HepG2 (cell line): ENCODE measurements around the gene MIDN. TPM values are rescaled to one million over a fixed set of nuclear protein-coding genes. Genes with fewer than 3 reads are reported as not detected.

ENCODE experiments used
- ATAC-seq: fragments of 200-7000 bp; cut with Tn5 transposase; 3 replicates; pipeline ENCODE4 v1.9.1; 2020; ENCODE audit warnings: mild to moderate bottlenecking, moderate library complexity
- BruUV-seq: library from RNA; stranded (reverse); fragments of 400-500 nt; replicated peaks from 2 replicates; lab custom pipeline; 2021; lab: Mats Ljungman, UMichigan
- CTCF ChIA-PET: fragments of 300-600 bp; formaldehyde crosslinking; extraction: SDS; loops from one replicate; lab custom pipeline; 2021; ENCODE audit warnings: low total read pairs, inconsistent platforms, low intra/inter-chr PET ratio; lab: Yijun Ruan, JAX
- POLR2A ChIA-PET: fragments of 350-600 bp; sonication (Branson Sonifier 250); formaldehyde crosslinking; loops from one replicate; lab custom pipeline; 2020; ENCODE audit warnings: antibody characterized with exemption, inconsistent platforms; lab: Yijun Ruan, JAX
- DNase-seq: peaks from one replicate; pipeline ENCODE4 v3.0.0-alpha.2; 2015; ENCODE audit warnings: low spot score
- FAIRE-seq: peaks from 3 replicates; lab custom pipeline; 2011; peaks lifted over from hg19 to GRCh38; lab: Jason Lieb, UNC
- H2AFZ ChIP-seq: one replicate; pipeline ENCODE4 v1.6.1; 2011; ENCODE audit warnings: low read length, inconsistent platforms
- H3K27ac ChIP-seq: fragments of 300-600 bp; 3 replicates; pipeline ENCODE4 v1.8.0; 2011; ENCODE audit warnings: mixed run types, mild to moderate bottlenecking, mixed read lengths, low read length, inconsistent platforms; ENCODE audit not compliant: insufficient read depth; ENCODE audit errors: extremely low read length
- H3K27me3 ChIP-seq, 2 experiments: fragments of 200-600 bp in 1 of 2; 2 replicates in 1 of 2; 3 replicates in 1 of 2; pipeline versions ENCODE4 v1.6.0 to v1.8.0; 2011; ENCODE audit warnings: low read length in 2 of 2, mild to moderate bottlenecking in 2 of 2, moderate library complexity in 2 of 2, inconsistent platforms in 1 of 2; ENCODE audit not compliant: insufficient read depth in 2 of 2, control insufficient read depth in 1 of 2
- H3K36me3 ChIP-seq, 2 experiments: fragments of 200-600 bp in 1 of 2; replicated peaks in 1 of 2; 2 replicates in 1 of 2; 3 replicates in 1 of 2; pipeline versions ENCODE4 v1.5.1 to v1.8.0; 2011; ENCODE audit warnings: low read length in 2 of 2, inconsistent platforms in 1 of 2; ENCODE audit not compliant: insufficient read depth in 2 of 2, control insufficient read depth in 1 of 2
- H3K4me1 ChIP-seq: 2 replicates; pipeline ENCODE4 v1.5.1; 2012; ENCODE audit warnings: low read length, inconsistent platforms; ENCODE audit not compliant: insufficient read depth
- H3K4me2 ChIP-seq: 2 replicates; pipeline ENCODE4 v1.6.0; 2011; ENCODE audit warnings: low read depth, low read length, inconsistent platforms
- H3K4me3 ChIP-seq, 3 experiments: fragments of 200-600 bp in 1 of 3; sonication (generic), shearing (Covaris generic) in 1 of 3; replicated peaks in 1 of 3; 2 replicates each; pipeline ENCODE4 v1.5.1; 2011 to 2016; ENCODE audit warnings: low read length in 3 of 3, inconsistent platforms in 2 of 3, low read depth in 2 of 3, mild to moderate bottlenecking in 2 of 3, control low read depth in 1 of 3, mixed read lengths in 1 of 3; ENCODE audit not compliant: insufficient read depth in 1 of 3
- H3K79me2 ChIP-seq: one replicate; pipeline ENCODE4 v1.6.1; 2011; ENCODE audit warnings: low read length, inconsistent platforms; ENCODE audit not compliant: insufficient read depth
- H3K9ac ChIP-seq: 2 replicates; pipeline ENCODE4 v1.6.0; 2011; ENCODE audit warnings: mild to moderate bottlenecking, low read depth, low read length, inconsistent platforms; ENCODE audit not compliant: insufficient read depth
- H3K9me3 ChIP-seq: 2 replicates; pipeline ENCODE4 v1.5.1; 2012; ENCODE audit warnings: mild to moderate bottlenecking, low read length
- H4K20me1 ChIP-seq: 2 replicates; pipeline ENCODE4 v1.6.0; 2011; ENCODE audit warnings: inconsistent platforms, mild to moderate bottlenecking, low read length, moderate library complexity; ENCODE audit not compliant: insufficient read depth
- GABPB1 ChIP-seq: IDR thresholded peaks from 2 replicates; pipeline ENCODE4 v1.6.1; 2016; ENCODE audit warnings: mild to moderate bottlenecking, missing genetic modification reagents, moderate library complexity, missing compliant biosample characterization
- HOXA3 ChIP-seq: sonication (generic); formaldehyde crosslinking; IDR thresholded peaks from 2 replicates; pipeline ENCODE4 v1.5.0; 2020; ENCODE audit warnings: missing genetic modification reagents
- MAX ChIP-seq: IDR thresholded peaks from 2 replicates; pipeline ENCODE4 v1.6.1; 2012; ENCODE audit warnings: inconsistent platforms
- MXD1 ChIP-seq: sonication (generic); formaldehyde crosslinking; IDR thresholded peaks from 2 replicates; pipeline ENCODE4 v1.4.0; 2020; ENCODE audit warnings: mild to moderate bottlenecking, missing genetic modification reagents
- MXD3 ChIP-seq: IDR thresholded peaks from 2 replicates; pipeline ENCODE4 v1.6.1; 2016; ENCODE audit warnings: mild to moderate bottlenecking, missing biosample characterization, missing genetic modification reagents
- ZBTB26 ChIP-seq: IDR thresholded peaks from 2 replicates; pipeline ENCODE4 v1.6.1; 2016; ENCODE audit warnings: missing compliant biosample characterization, missing genetic modification reagents, borderline replicate concordance
- WGBS: methylation state at CpG from one replicate; pipeline ENCODE4 v1.1.6; 2017; ENCODE audit warnings: low lambda C conversion rate; 5-methylcytosine and 5-hydroxymethylcytosine counted together
- in situ Hi-C: cut with HindIII; loops from 2 replicates; pipeline ENCODE4 v1.10.0; 2017; ENCODE audit warnings: low pct_unique_long_range_greater_than_20kb; ENCODE audit not compliant: extremely low pct_ligation_motif_present
- intact Hi-C: fragments of 100-400 bp; cut with micrococcal nuclease; formaldehyde crosslinking; loops from one replicate; pipeline ENCODE4 v1.10.0; 2022; ENCODE audit not compliant: unreplicated experiment
- polyA plus RNA-seq, 8 experiments: library from polyadenylated mRNA; depleted of rRNA in 3 of 8; stranded (reverse) in 7 of 8; unstranded in 1 of 8; fragments of >200 nt; fragmentation: Illumina TruSeq in 4 of 8; extraction: Trizol in 4 of 8; gene quantifications; 2 replicates each; pipeline versions ENCODE4 v1.2.1 to v1.2.3, GENCODE V29; 2011 to 2016; ENCODE audit warnings: low read depth in 4 of 8, missing spikeins in 1 of 8, mixed read lengths in 1 of 8; ENCODE audit not compliant: insufficient read depth in 1 of 8
- total RNA-seq, 5 experiments: library from RNA; depleted of rRNA; stranded (reverse); fragments of >200 nt; fragmentation: Illumina TruSeq; extraction: Trizol; gene quantifications; 2 replicates each; pipeline ENCODE4 v1.2.3, GENCODE V29; 2016; ENCODE audit warnings: low read depth in 1 of 5

MIDN gene
- total and polyA plus RNA-seq, 2 of the 13 experiments (the other 11 are each of a cell fraction or from before 2014, with no cell fraction given): 8.4 to 18.0 TPM

GRCh38 chr19:1237027-1237659 lies 11.2 kb upstream of the MIDN start:
- FAIRE-seq: no peak
- Histone ChIP-seq H3K4me2 (peak overlapping the region; percentile 91), H2AFZ (no peak overlapping the region), H3K27me3 (no peaks in the 10 kb centered on the region), H3K4me1 (peaks cover 39% of the 10 kb centered on the region), H3K79me2 (peaks cover 4% of the 10 kb centered on the region), H3K4me3 (peak overlapping the region; percentile 50 to 77 (median 77); a peak in 5 of 6 replicates), H4K20me1 (no peaks in the 10 kb centered on the region), H3K9me3 (no peaks in the 10 kb centered on the region), H3K36me3 (peaks cover 0 to 3% of the 10 kb centered on the region in 2 experiments; a peak in 1 of 5 replicates), H3K27ac (no peak overlapping the region), H3K9ac (peak overlapping the region; percentile 64; the same call in 1 of the 2 replicates)
- BruUV-seq: no TSS peak
- no peak for ATAC-seq
- 0 out of 2 replicates have a peak, but pooled peaks have one; percentile 13 for TF ChIP-seq MAX
- TF ChIP-seq MXD1 (CRISPR knock-in tag): no peak
- 0 out of 2 replicates have a peak, but pooled peaks have one; percentile 33 for TF ChIP-seq MXD3
- TF ChIP-seq ZBTB26: no peak
- 0 out of 2 replicates have a peak, but pooled peaks have one; percentile 7 for TF ChIP-seq HOXA3 (CRISPR knock-in tag)
- peak; percentile 32; the same call in 1 of the 2 replicates for TF ChIP-seq GABPB1 (CRISPR knock-in tag)
- DNase-seq: no peak
- WGBS: 39% methylated on average over 26 of the region's 60 CpGs
- intact Hi-C loops (no loop called here), in situ Hi-C loops (no loop called here)
- POLR2A ChIA-PET: no interaction called here
- CTCF ChIA-PET: no interaction called here
